Cardiac muscle cell (in vitro differentiated cells and primary cell): ENCODE data around the gene TPRN. TPM values are rescaled to one million over a fixed set of nuclear protein-coding genes. Genes with fewer than 3 reads are reported as not detected.

ENCODE experiments used
- DNase-seq, 2 donors: peaks; one replicate each; pipeline versions ENCODE4 v3.0.0 to v3.0.0-alpha.2; 2010 to 2017; ENCODE audit warnings: low read depth in 1 of 2, low spot score in 1 of 2
- H3K27ac ChIP-seq: fragments of 200-600 bp; sonication (generic); 2 replicates; pipeline ENCODE4 v1.5.1; 2016
- H3K27me3 ChIP-seq: fragments of 200-600 bp; sonication (generic); 2 replicates; pipeline ENCODE4 v1.6.0; 2016; ENCODE audit warnings: control low read depth
- H3K36me3 ChIP-seq: fragments of 200-600 bp; sonication (generic); 2 replicates; pipeline ENCODE4 v1.5.1; 2016; ENCODE audit warnings: control low read depth
- H3K4me1 ChIP-seq: fragments of 200-600 bp; sonication (generic); 2 replicates; pipeline ENCODE4 v1.8.1; 2017; ENCODE audit warnings: low read depth, mild to moderate bottlenecking, mixed run types
- H3K4me3 ChIP-seq: fragments of 200-600 bp; sonication (generic); 2 replicates; pipeline ENCODE4 v1.5.1; 2016; ENCODE audit warnings: mild to moderate bottlenecking
- H3K9me3 ChIP-seq: fragments of 200-600 bp; sonication (generic); 2 replicates; pipeline ENCODE4 v1.5.1; 2017; ENCODE audit warnings: low read depth, mild to moderate bottlenecking, control low read depth
- polyA plus RNA-seq: library from polyadenylated mRNA; unstranded; fragments of >200 nt; fragmentation: Nextera tagmentation; extraction: Ambion mirVana; gene quantifications from 2 replicates; pipeline ENCODE4 v1.2.1, GENCODE V29; 2016
- total RNA-seq: library from RNA; depleted of rRNA; stranded (reverse); fragments of >200 nt; gene quantifications from 2 replicates; pipeline ENCODE4 v1.2.3, GENCODE V29; 2016
- TF ChIP-seq, protein P1 (sequence below): IDR thresholded peaks from 2 replicates; pipeline ENCODE4 v1.5.1; 2012; ENCODE audit warnings: low read depth, mild to moderate bottlenecking, low read length

TPRN gene
- total and polyA plus RNA-seq, 2 experiments from 2014 or later, result 31.2 to 34.7 TPM

DNA sequence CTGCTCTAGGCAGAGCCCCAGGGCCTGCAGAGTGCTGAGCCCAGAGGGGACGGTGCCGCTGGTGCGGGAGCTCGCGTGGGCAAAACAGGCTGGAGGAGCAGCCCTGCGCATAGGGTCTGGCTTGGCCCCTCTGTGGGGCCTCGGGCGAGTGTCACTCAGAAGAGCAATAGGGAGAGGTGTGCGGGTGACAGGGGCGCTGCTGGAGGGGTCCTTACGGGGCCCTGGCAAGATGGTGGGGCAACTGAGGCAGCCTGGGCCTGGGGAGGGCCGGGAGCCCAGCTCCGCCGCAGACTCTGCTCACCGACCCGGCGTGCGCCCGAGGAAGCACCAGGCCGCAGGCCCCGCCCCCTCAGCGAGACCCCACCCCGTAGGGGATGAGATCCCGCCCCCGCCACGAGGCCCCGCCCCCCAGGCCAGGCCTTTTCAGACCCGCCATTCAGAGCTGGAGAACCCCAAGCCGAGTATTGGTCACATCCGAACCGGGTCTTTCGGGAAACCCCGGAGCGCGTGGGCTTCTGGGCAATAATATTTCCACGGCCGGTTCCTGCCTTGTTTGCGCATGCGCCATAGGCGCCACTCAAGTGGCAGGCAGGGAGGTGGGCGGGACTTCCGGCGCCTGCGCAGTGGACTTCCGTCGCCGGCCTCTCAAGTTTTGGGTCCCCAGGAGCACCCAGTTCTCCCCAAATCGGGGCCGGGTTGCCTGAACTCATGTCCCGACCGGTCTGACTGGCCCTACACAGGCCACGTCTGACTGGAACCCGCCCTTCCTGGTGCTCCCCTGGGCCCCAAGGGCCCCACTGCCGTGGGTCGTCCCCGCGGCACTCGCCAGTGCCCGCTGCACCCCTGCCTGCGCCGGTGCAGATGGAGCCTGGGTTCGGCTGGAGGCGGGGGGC, 22.8 kb upstream of the TPRN start:
- H3K27ac ChIP-seq, result peak overlapping the region; percentile 81
- H3K9me3 ChIP-seq, result no peaks in the 10 kb centered on the region
- TF ChIP-seq, protein P1, sequence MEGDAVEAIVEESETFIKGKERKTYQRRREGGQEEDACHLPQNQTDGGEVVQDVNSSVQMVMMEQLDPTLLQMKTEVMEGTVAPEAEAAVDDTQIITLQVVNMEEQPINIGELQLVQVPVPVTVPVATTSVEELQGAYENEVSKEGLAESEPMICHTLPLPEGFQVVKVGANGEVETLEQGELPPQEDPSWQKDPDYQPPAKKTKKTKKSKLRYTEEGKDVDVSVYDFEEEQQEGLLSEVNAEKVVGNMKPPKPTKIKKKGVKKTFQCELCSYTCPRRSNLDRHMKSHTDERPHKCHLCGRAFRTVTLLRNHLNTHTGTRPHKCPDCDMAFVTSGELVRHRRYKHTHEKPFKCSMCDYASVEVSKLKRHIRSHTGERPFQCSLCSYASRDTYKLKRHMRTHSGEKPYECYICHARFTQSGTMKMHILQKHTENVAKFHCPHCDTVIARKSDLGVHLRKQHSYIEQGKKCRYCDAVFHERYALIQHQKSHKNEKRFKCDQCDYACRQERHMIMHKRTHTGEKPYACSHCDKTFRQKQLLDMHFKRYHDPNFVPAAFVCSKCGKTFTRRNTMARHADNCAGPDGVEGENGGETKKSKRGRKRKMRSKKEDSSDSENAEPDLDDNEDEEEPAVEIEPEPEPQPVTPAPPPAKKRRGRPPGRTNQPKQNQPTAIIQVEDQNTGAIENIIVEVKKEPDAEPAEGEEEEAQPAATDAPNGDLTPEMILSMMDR, result no peak
- peak overlapping the region; percentile 49 for H3K4me3 ChIP-seq
- no peaks in the 10 kb centered on the region for H3K36me3 ChIP-seq
- peaks cover 23% of the 10 kb centered on the region for H3K4me1 ChIP-seq
- DNase-seq, result peak; percentile 98
- no peaks in the 10 kb centered on the region for H3K27me3 ChIP-seq

DNA sequence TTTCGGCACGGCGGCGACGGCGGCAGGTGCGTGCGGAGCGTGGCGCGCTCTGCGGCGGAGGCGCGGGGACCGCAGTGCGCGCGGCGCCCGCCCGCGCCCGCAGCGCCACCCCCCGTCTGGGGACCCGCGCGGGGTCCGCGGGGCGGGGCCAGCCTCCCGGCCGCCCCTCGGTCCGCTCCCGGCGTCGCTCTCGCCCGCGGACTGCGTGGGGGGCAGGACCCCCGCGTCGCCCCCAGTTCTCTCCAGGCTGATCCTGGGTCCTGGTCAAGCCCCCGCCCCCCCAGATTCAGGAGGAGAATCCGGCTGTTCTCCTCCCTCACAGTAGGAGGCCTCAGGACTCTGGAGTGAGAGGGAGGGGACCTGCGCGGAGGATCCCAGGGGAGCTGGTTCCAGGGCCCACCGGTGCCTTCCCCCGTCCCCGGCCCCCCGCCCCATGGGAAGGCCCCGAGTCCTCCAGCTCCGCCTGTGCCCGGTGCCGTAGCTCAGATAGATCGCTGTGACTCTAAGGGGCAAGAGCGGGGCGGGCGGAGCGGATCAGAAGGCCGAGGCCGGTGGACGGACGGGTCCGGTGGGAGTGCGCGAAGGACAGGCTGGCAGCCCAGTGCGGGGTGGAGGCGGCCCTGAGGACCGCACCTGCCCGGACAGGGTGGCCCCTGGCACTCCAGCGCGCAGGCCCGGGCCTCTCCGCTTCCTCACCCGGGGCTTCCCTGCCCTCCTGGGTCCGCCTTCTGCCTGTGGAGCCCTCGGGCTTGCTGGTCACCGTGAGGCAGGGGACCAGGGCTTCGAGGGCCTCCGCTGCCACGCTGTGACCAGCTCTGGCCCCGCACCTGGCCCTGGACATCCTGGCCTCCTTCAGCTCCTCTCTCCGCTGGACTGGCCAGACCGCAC, 21.9 kb upstream of the TPRN start, which contains the start of gene RNF208:
TSS of gene RNF208 (minus strand) at position 51 of the 888 bp plus-strand sequence. CDS start 1,028 bp downstream, outside the sequence.
- H3K27ac ChIP-seq, result peak within 1 kb of the TSS; percentile 81
- peak in 1 of 2 donors; percentile 57 for DNase-seq

DNA sequence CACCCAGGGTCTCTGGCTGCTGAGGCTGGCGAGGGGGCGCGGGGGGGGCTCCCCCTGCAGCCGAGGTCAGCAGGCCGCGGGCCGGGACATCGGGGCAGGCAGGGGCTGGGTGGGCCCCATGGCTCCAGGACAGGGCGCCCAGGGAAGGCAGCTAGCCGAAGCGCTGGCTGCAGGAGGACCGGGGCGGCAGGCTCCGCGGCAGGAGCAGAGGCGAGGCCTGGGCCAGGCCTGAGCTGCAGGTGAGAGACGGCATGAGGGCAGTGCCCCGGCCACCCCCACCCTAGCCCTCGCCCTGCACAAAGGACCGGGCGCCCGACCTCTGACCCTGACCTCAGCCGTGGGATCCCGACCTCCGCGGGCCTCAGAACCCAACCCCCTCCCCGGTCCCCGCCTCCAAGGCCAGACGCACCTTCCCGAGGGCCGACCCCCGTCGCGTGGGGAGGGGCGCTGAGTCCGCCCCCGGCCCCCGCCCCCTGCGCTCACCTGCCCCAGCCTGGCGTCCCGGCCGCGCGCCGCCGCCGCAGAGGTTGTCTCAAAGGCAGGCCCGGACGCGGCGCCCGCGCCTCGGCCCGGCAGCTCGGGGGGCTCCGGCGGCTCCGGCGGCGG, 21.1 kb upstream of the TPRN start:
- no peaks in the 10 kb centered on the region for H3K36me3 ChIP-seq
- peaks cover 31% of the 10 kb centered on the region for H3K4me1 ChIP-seq
- DNase-seq, result peak in 1 of 2 donors; percentile 57
- H3K27ac ChIP-seq, result peak overlapping the region; percentile 80
- TF ChIP-seq, protein P1, result no peak
- H3K9me3 ChIP-seq, result no peaks in the 10 kb centered on the region
- H3K27me3 ChIP-seq, result no peaks in the 10 kb centered on the region
- H3K4me3 ChIP-seq, result peak overlapping the region; percentile 59

More for the DNA sequence above, 21.9 kb upstream of the TPRN start, which contains the start of gene RNF208:
- H3K9me3 ChIP-seq, result no peaks in the 10 kb centered on the region
- no peaks in the 10 kb centered on the region for H3K27me3 ChIP-seq
- H3K36me3 ChIP-seq, result no peaks in the 10 kb centered on the region
- H3K4me3 ChIP-seq, result peak within 1 kb of the TSS; percentile 59
- peaks cover 29% of the 10 kb centered on the region for H3K4me1 ChIP-seq
- TF ChIP-seq, protein P1, result no peak

DNA sequence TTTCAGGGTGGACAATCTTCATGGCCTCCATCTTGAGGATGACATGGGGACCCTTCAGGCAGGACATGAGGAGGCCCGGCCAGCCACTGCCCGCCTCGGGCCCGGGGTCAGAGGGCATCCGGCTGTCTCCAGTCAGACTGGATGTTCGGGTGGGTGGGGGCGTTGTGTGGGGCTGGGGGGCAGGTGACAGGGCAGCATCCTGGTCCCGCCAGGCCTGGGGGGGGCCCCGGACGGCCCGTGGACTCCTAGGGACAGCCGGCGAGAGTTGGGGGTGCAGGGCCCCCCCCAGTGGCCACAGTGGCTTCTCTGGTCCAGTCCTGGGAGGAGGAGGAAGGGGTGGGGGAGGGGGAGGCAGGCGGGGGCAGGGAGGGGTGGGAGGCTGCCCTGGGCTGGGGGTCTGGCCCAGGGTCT, 20.6 kb upstream of the TPRN start:
- Histone ChIP-seq H3K27me3 (no peaks in the 10 kb centered on the region), H3K4me3 (peak overlapping the region; percentile 59)
- TF ChIP-seq, protein P1, result no peak

More for the DNA sequence above, 20.6 kb upstream of the TPRN start:
- DNase-seq, result no peak
- Histone ChIP-seq H3K9me3 (no peaks in the 10 kb centered on the region), H3K27ac (peak overlapping the region; percentile 80), H3K36me3 (no peaks in the 10 kb centered on the region), H3K4me1 (peaks cover 31% of the 10 kb centered on the region)
